Ishikawa (cell line): ENCODE measurements around the gene DAB2.

Experiments
- CEBPB ChIP-seq: IDR thresholded peaks from 2 replicates; pipeline ENCODE4 v1.6.1; 2012
- CREB1 ChIP-seq: IDR thresholded peaks from 2 replicates; pipeline ENCODE4 v1.6.1; 2012; ENCODE audit warnings: low read depth
- EGR1 ChIP-seq: IDR thresholded peaks from 2 replicates; pipeline ENCODE4 v1.6.1; 2012
- EP300 ChIP-seq: IDR thresholded peaks from 2 replicates; pipeline ENCODE4 v1.6.1; 2012; ENCODE audit warnings: borderline replicate concordance
- FOXM1 ChIP-seq: IDR thresholded peaks from 2 replicates; pipeline ENCODE4 v1.6.1; 2012; ENCODE audit warnings: low read depth, borderline replicate concordance
- MAX ChIP-seq: IDR thresholded peaks from 2 replicates; pipeline ENCODE4 v1.6.1; 2012
- NFIC ChIP-seq: IDR thresholded peaks from 2 replicates; pipeline ENCODE4 v1.6.1; 2012
- RAD21 ChIP-seq: IDR thresholded peaks from 2 replicates; pipeline ENCODE4 v1.6.1; 2012; ENCODE audit warnings: low read depth
- REST ChIP-seq: IDR thresholded peaks from 2 replicates; pipeline ENCODE4 v1.6.1; 2012; ENCODE audit warnings: low read depth, mild to moderate bottlenecking
- TAF1 ChIP-seq: IDR thresholded peaks from 2 replicates; pipeline ENCODE4 v1.6.1; 2012; ENCODE audit warnings: low read depth, mild to moderate bottlenecking
- TCF12 ChIP-seq: IDR thresholded peaks from 2 replicates; pipeline ENCODE4 v1.6.1; 2012; ENCODE audit warnings: low read depth
- TEAD4 ChIP-seq: IDR thresholded peaks from 2 replicates; pipeline ENCODE4 v1.6.1; 2012
- USF1 ChIP-seq: IDR thresholded peaks from 2 replicates; pipeline ENCODE4 v1.6.1; 2012
- YY1 ChIP-seq: IDR thresholded peaks from 2 replicates; pipeline ENCODE4 v1.6.1; 2012; ENCODE audit warnings: low read depth
- ZBTB7A ChIP-seq: IDR thresholded peaks from 2 replicates; pipeline ENCODE4 v1.6.1; 2012; ENCODE audit warnings: low read depth

Gene DAB2

GRCh38 chr5:39341896-39342295 is 82.9 kb downstream of the DAB2 start:
- TF ChIP-seq FOXM1 (no peak), TEAD4 (no peak), RAD21 (no peak), CREB1 (no peak), TAF1 (no peak), YY1 (no peak), CEBPB (no peak), TCF12 (no peak), MAX (no peak), ZBTB7A (no peak)

GRCh38 chr5:39340506-39340905 is 84.3 kb downstream of the DAB2 start:
- TF ChIP-seq RAD21 (no peak), CREB1 (no peak), EGR1 (no peak), EP300 (no peak), REST (no peak), ZBTB7A (no peak), TCF12 (no peak), NFIC (no peak), CEBPB (no peak), YY1 (no peak), USF1 (no peak), TEAD4 (no peak), TAF1 (no peak), MAX (no peak), FOXM1 (no peak)

GRCh38 chr5:39337252-39337915 is 87.4 kb downstream of the DAB2 start:
- TF ChIP-seq USF1, result no peak
- TF ChIP-seq FOXM1, result no peak
- no peak for TF ChIP-seq CEBPB
- TF ChIP-seq YY1, result no peak
- no peak for TF ChIP-seq TCF12
- no peak for TF ChIP-seq REST

GRCh38 chr5:39333104-39333503 is 91.7 kb downstream of the DAB2 start:
- TF ChIP-seq ZBTB7A (no peak), TEAD4 (no peak), EP300 (no peak), NFIC (no peak)

- TF ChIP-seq REST, result no peak
These were observed 92.9 kb downstream of the DAB2 start for GRCh38 chr5:39331861-39332381.
